A673 (cell line): Measurements from ENCODE around the gene CDKN1A.

Experiments
- EZH2 ChIP-seq: fragments of 200-600 bp; sonication (generic); IDR thresholded peaks from 2 replicates; pipeline ENCODE4 v1.6.1; 2017; ENCODE audit warnings: borderline replicate concordance, low read depth, mild to moderate bottlenecking, mixed read lengths, antibody characterized with exemption, low read length; ENCODE audit not compliant: poor library complexity, severe bottlenecking
- TF ChIP-seq, protein P1 (sequence below): fragments of 300-800, 200-600 bp; sonication (generic); conservative IDR thresholded peaks from 2 replicates; pipeline ENCODE4 v1.5.1; 2017; ENCODE audit warnings: low read depth, mild to moderate bottlenecking, antibody characterized with exemption, low read length, moderate library complexity, mixed read lengths

DNA sequence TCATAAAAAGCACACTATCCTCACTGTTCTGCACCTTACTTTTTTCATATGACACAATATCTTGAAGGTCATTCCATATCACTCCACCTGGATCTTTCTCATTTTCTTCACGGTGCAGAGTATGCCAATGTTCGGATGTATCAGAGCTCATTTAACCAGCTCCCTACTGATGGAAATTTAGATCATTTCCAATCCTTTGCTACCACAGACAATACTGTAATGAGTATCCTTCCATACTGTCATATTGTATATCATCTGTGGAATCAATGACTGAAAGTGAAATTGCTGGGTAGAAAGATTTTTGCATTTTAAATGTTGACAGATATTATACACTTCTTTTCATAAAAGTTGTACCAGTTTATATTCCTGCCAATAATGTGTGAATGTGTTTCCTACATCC, 16.9 kb downstream of the CDKN1A start:
- TF ChIP-seq, protein P1, sequence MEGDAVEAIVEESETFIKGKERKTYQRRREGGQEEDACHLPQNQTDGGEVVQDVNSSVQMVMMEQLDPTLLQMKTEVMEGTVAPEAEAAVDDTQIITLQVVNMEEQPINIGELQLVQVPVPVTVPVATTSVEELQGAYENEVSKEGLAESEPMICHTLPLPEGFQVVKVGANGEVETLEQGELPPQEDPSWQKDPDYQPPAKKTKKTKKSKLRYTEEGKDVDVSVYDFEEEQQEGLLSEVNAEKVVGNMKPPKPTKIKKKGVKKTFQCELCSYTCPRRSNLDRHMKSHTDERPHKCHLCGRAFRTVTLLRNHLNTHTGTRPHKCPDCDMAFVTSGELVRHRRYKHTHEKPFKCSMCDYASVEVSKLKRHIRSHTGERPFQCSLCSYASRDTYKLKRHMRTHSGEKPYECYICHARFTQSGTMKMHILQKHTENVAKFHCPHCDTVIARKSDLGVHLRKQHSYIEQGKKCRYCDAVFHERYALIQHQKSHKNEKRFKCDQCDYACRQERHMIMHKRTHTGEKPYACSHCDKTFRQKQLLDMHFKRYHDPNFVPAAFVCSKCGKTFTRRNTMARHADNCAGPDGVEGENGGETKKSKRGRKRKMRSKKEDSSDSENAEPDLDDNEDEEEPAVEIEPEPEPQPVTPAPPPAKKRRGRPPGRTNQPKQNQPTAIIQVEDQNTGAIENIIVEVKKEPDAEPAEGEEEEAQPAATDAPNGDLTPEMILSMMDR = no peak
- TF ChIP-seq EZH2 = no peak
